Calu3 (cell line): ENCODE results near the gene TSC2. TPM values are rescaled to one million over a fixed set of nuclear protein-coding genes. Genes with fewer than 3 reads are reported as not detected.

Source experiments
- BruUV-seq: library from RNA; stranded (reverse); fragments of 400-500 nt; replicated peaks from 2 replicates; lab custom pipeline; 2021; lab: Mats Ljungman, UMichigan
- CTCF ChIA-PET: fragments of 300-600 bp; sonication (Branson Sonifier 250); formaldehyde crosslinking; loops from one replicate; lab custom pipeline; 2022; ENCODE audit warnings: antibody characterized with exemption; lab: Charles Lee
- DNase-seq: peaks from one replicate; pipeline ENCODE4 v3.0.0; 2022
- H3K27ac Mint-ChIP-seq: one replicate; pipeline ENCODE4 v1.8.0; 2022; ENCODE audit warnings: mixed read lengths; ENCODE audit not compliant: unreplicated experiment
- H3K27me3 Mint-ChIP-seq: one replicate; pipeline ENCODE4 v1.8.0; 2022; ENCODE audit warnings: mixed read lengths; ENCODE audit not compliant: unreplicated experiment
- H3K36me3 Mint-ChIP-seq: one replicate; pipeline ENCODE4 v1.8.0; 2022; ENCODE audit warnings: mild to moderate bottlenecking, moderate library complexity, mixed read lengths; ENCODE audit not compliant: insufficient read depth, unreplicated experiment
- H3K4me1 Mint-ChIP-seq: one replicate; pipeline ENCODE4 v1.8.0; 2022; ENCODE audit warnings: mild to moderate bottlenecking, low read depth, mixed read lengths; ENCODE audit not compliant: unreplicated experiment
- H3K4me3 Mint-ChIP-seq: one replicate; pipeline ENCODE4 v1.8.0; 2022; ENCODE audit warnings: mild to moderate bottlenecking, low read depth, moderate library complexity, mixed read lengths; ENCODE audit not compliant: unreplicated experiment
- H3K9me3 Mint-ChIP-seq: one replicate; pipeline ENCODE4 v1.8.0; 2022; ENCODE audit warnings: low read depth, mixed read lengths; ENCODE audit not compliant: unreplicated experiment
- CTCF ChIP-seq: fragments of 200-600 bp; IDR thresholded peaks from one replicate; pipeline ENCODE4 v1.8.0; 2022; ENCODE audit warnings: antibody characterized with exemption; ENCODE audit not compliant: unreplicated experiment
- intact Hi-C: fragments of 100-400 bp; cut with micrococcal nuclease; formaldehyde crosslinking; loops from one replicate; pipeline ENCODE4 v1.10.0; 2022; ENCODE audit not compliant: unreplicated experiment
- total RNA-seq: library from RNA; stranded (reverse); gene quantifications from 2 replicates; pipeline ENCODE4 v1.2.3, GENCODE V29; 2022

TSC2 gene
- total RNA-seq, 1 experiment from 2014 or later = 170 TPM

- H3K4me1 Mint-ChIP-seq = no peaks in the 10 kb centered on the region
- H3K4me3 Mint-ChIP-seq = no peak overlapping the region
- DNase-seq = no peak
- TF ChIP-seq CTCF = no peak
- H3K9me3 Mint-ChIP-seq = no peaks in the 10 kb centered on the region
- H3K27ac Mint-ChIP-seq = no peak overlapping the region
- CTCF ChIA-PET = no interaction called here
- no TSS peak for BruUV-seq
- intact Hi-C loops = no loop called here
- H3K36me3 Mint-ChIP-seq = peaks cover 30% of the 10 kb centered on the region
- H3K27me3 Mint-ChIP-seq = no peaks in the 10 kb centered on the region
These were observed 13.7 kb downstream of the TSC2 start for GRCh38 chr16:2061526-2061925.

GRCh38 chr16:2062801-2063200, 15.0 kb downstream of the TSC2 start:
- Mint-ChIP-seq H3K4me3 (no peak overlapping the region), H3K4me1 (no peaks in the 10 kb centered on the region), H3K9me3 (no peaks in the 10 kb centered on the region), H3K36me3 (peaks cover 27% of the 10 kb centered on the region), H3K27ac (no peak overlapping the region), H3K27me3 (no peaks in the 10 kb centered on the region)
- CTCF ChIA-PET = no interaction called here
- BruUV-seq = no TSS peak
- no peak for TF ChIP-seq CTCF
- intact Hi-C loops = no loop called here
- no peak for DNase-seq

- no peaks in the 10 kb centered on the region for H3K9me3 Mint-ChIP-seq
- no peak for DNase-seq
These were observed 16.1 kb downstream of the TSC2 start for GRCh38 chr16:2063861-2064260.

GRCh38 chr16:2064368-2064945, 16.7 kb downstream of the TSC2 start:
- no peaks in the 10 kb centered on the region for H3K27me3 Mint-ChIP-seq
- BruUV-seq = no TSS peak
- H3K36me3 Mint-ChIP-seq = peaks cover 33% of the 10 kb centered on the region
- DNase-seq = no peak
- CTCF ChIA-PET = no interaction called here
- intact Hi-C loops = no loop called here
- H3K4me1 Mint-ChIP-seq = no peaks in the 10 kb centered on the region
- no peak overlapping the region for H3K27ac Mint-ChIP-seq
- H3K4me3 Mint-ChIP-seq = no peak overlapping the region
- TF ChIP-seq CTCF = no peak
- no peaks in the 10 kb centered on the region for H3K9me3 Mint-ChIP-seq

More at GRCh38 chr16:2063861-2064260, 16.1 kb downstream of the TSC2 start:
- Mint-ChIP-seq H3K36me3 (peaks cover 31% of the 10 kb centered on the region), H3K27ac (no peak overlapping the region), H3K4me3 (no peak overlapping the region), H3K27me3 (no peaks in the 10 kb centered on the region), H3K4me1 (no peaks in the 10 kb centered on the region)
- BruUV-seq = no TSS peak
- CTCF ChIA-PET = no interaction called here
- intact Hi-C loops = no loop called here
- TF ChIP-seq CTCF = no peak
